GOT3 (cell line): Measurements from ENCODE around the gene LAMP1.
A peak's percentile ranks its signal among the peaks of the same experiment; 100 is the strongest.
"Not testable (repeated sequence)": the region's sequence is repeated elsewhere in the genome, so short reads cannot be mapped to it uniquely, and the experiment has no call there.

Source experiments
- DNase-seq: peaks from one replicate; lab custom pipeline; 2025; ENCODE audit warnings: mixed read lengths; lab: John Stamatoyannopoulos, UW

The LAMP1 gene

GRCh38 chr13:113296823-113297369 is at the start of gene LAMP1:
TSS of gene LAMP1 (plus strand) at chr13:113297239. CDS start at chr13:113297435, 196 bp downstream.
- DNase-seq = peak; percentile 91

- no peak for DNase-seq
These were observed 44.4 kb upstream of the LAMP1 start for GRCh38 chr13:113252516-113253095.

- DNase-seq = not testable (repeated sequence)
These were observed 39.1 kb upstream of the LAMP1 start for GRCh38 chr13:113257908-113258307.

GRCh38 chr13:113258321-113259054 is 38.6 kb upstream of the LAMP1 start:
- no peak for DNase-seq

GRCh38 chr13:113260996-113261395 is 36.0 kb upstream of the LAMP1 start:
- DNase-seq = no peak

- not testable (repeated sequence) for DNase-seq
These were observed 34.0 kb upstream of the LAMP1 start for GRCh38 chr13:113263016-113263415.

- no peak for DNase-seq
These were observed 29.2 kb upstream of the LAMP1 start for GRCh38 chr13:113267642-113268405.

- DNase-seq = no peak
These were observed 25.0 kb upstream of the LAMP1 start for GRCh38 chr13:113272031-113272430.

- no peak for DNase-seq
These were observed 24.3 kb upstream of the LAMP1 start for GRCh38 chr13:113272701-113273181.

GRCh38 chr13:113273321-113273720 is 23.7 kb upstream of the LAMP1 start:
- no peak for DNase-seq

- DNase-seq = no peak
These were observed 23.0 kb upstream of the LAMP1 start for GRCh38 chr13:113273851-113274590.

GRCh38 chr13:113274721-113275120 is 22.3 kb upstream of the LAMP1 start:
- no peak for DNase-seq

GRCh38 chr13:113275387-113275786 is 21.7 kb upstream of the LAMP1 start:
- no peak for DNase-seq

GRCh38 chr13:113280126-113280525 is 16.9 kb upstream of the LAMP1 start:
- no peak for DNase-seq

GRCh38 chr13:113283904-113284303 is 13.1 kb upstream of the LAMP1 start:
- DNase-seq = no peak

- no peak for DNase-seq
These were observed 8.2 kb upstream of the LAMP1 start for GRCh38 chr13:113288880-113289279.

GRCh38 chr13:113291129-113291528 is 5.9 kb upstream of the LAMP1 start:
- no peak for DNase-seq

GRCh38 chr13:113292021-113292862 is 4.8 kb upstream of the LAMP1 start:
- no peak for DNase-seq

- no peak for DNase-seq
These were observed 3.4 kb upstream of the LAMP1 start for GRCh38 chr13:113293686-113294085.

GRCh38 chr13:113295776-113296175 is 1.3 kb upstream of the LAMP1 start:
- DNase-seq = no peak
